HepG2 (cell line): Measurements from ENCODE around the gene EGLN2. TPM values are rescaled to one million over a fixed set of nuclear protein-coding genes. Genes with fewer than 3 reads are reported as not detected.

Experiments
- BCLAF1 ChIP-seq: fragments of 450-650 bp; IDR thresholded peaks from 2 replicates; pipeline ENCODE4 v1.6.1; 2017; ENCODE audit warnings: mild to moderate bottlenecking
- CEBPB ChIP-seq: IDR thresholded peaks from 2 replicates; pipeline ENCODE4 v1.6.1; 2011; ENCODE audit warnings: low read depth, low read length, improper control_type of control experiment, borderline replicate concordance
- CHD2 ChIP-seq: IDR thresholded peaks from 2 replicates; pipeline ENCODE4 v1.6.1; 2011; ENCODE audit warnings: low read depth, low read length, improper control_type of control experiment
- HDAC2 ChIP-seq: sonication (generic); formaldehyde crosslinking; IDR thresholded peaks from 2 replicates; pipeline ENCODE4 v1.4.0; 2020; ENCODE audit warnings: missing genetic modification reagents
- KDM3A ChIP-seq: IDR thresholded peaks from 2 replicates; pipeline ENCODE4 v1.6.1; 2018; ENCODE audit warnings: low read depth, missing compliant biosample characterization
- KDM4B ChIP-seq: sonication (generic); formaldehyde crosslinking; IDR thresholded peaks from 2 replicates; pipeline ENCODE4 v1.4.0; 2020; ENCODE audit warnings: missing genetic modification reagents
- NBN ChIP-seq: fragments of 450-650 bp; conservative IDR thresholded peaks from 2 replicates; pipeline ENCODE4 v1.6.1; 2017
- PHF20 ChIP-seq: sonication (generic); formaldehyde crosslinking; IDR thresholded peaks from 2 replicates; pipeline ENCODE4 v1.5.0; 2020; ENCODE audit warnings: mild to moderate bottlenecking, missing genetic modification reagents
- PLRG1 ChIP-seq: fragments of 450-650 bp; conservative IDR thresholded peaks from 2 replicates; pipeline ENCODE4 v1.6.1; 2016
- REPIN1 ChIP-seq: sonication (generic); formaldehyde crosslinking; IDR thresholded peaks from 2 replicates; pipeline ENCODE4 v1.8.0; 2022; ENCODE audit warnings: missing genetic modification reagents, low read depth, mild to moderate bottlenecking, borderline replicate concordance
- SKI ChIP-seq: fragments of 450-650 bp; IDR thresholded peaks from one replicate; pipeline ENCODE4 v1.6.1; 2018; ENCODE audit warnings: mild to moderate bottlenecking; ENCODE audit not compliant: partially characterized antibody
- ZBTB2 ChIP-seq: sonication (generic); formaldehyde crosslinking; IDR thresholded peaks from 2 replicates; pipeline ENCODE4 v1.8.0; 2022; ENCODE audit warnings: low read depth, missing genetic modification reagents
- ZBTB37 ChIP-seq: sonication (generic); formaldehyde crosslinking; IDR thresholded peaks from 2 replicates; pipeline ENCODE4 v1.4.0; 2020; ENCODE audit warnings: mild to moderate bottlenecking, missing genetic modification reagents
- ZFX ChIP-seq: sonication (generic); formaldehyde crosslinking; IDR thresholded peaks from 2 replicates; pipeline ENCODE4 v1.4.0; 2020; ENCODE audit warnings: mild to moderate bottlenecking, low read depth, missing genetic modification reagents, moderate library complexity
- ZMYM4 ChIP-seq: sonication (generic); formaldehyde crosslinking; IDR thresholded peaks from 2 replicates; pipeline ENCODE4 v1.8.1; 2023; ENCODE audit warnings: mild to moderate bottlenecking, missing genetic modification reagents
- ZNF296 ChIP-seq: sonication (generic); formaldehyde crosslinking; conservative IDR thresholded peaks from 2 replicates; pipeline ENCODE4 v1.5.0; 2020; ENCODE audit warnings: mild to moderate bottlenecking, missing genetic modification reagents
- ZNF547 ChIP-seq: sonication (generic); formaldehyde crosslinking; IDR thresholded peaks from 2 replicates; pipeline ENCODE4 v1.5.1; 2020; ENCODE audit warnings: mild to moderate bottlenecking, missing genetic modification reagents
- ZNF562 ChIP-seq: sonication (generic); formaldehyde crosslinking; IDR thresholded peaks from 2 replicates; pipeline ENCODE4 v1.8.0; 2022; ENCODE audit warnings: missing genetic modification reagents, borderline replicate concordance
- ZNF850 ChIP-seq: sonication (generic); formaldehyde crosslinking; conservative IDR thresholded peaks from 2 replicates; pipeline ENCODE4 v1.9.0; 2021; ENCODE audit warnings: mild to moderate bottlenecking, missing genetic modification reagents
- polyA plus RNA-seq, 8 experiments: library from polyadenylated mRNA; depleted of rRNA in 3 of 8; stranded (reverse) in 7 of 8; unstranded in 1 of 8; fragments of >200 nt; fragmentation: Illumina TruSeq in 4 of 8; extraction: Trizol in 4 of 8; gene quantifications; 2 replicates each; pipeline versions ENCODE4 v1.2.1 to v1.2.3, GENCODE V29; 2011 to 2016; ENCODE audit warnings: low read depth in 4 of 8, missing spikeins in 1 of 8, mixed read lengths in 1 of 8; ENCODE audit not compliant: insufficient read depth in 1 of 8
- total RNA-seq, 5 experiments: library from RNA; depleted of rRNA; stranded (reverse); fragments of >200 nt; fragmentation: Illumina TruSeq; extraction: Trizol; gene quantifications; 2 replicates each; pipeline ENCODE4 v1.2.3, GENCODE V29; 2016; ENCODE audit warnings: low read depth in 1 of 5
- TF ChIP-seq, protein P1 (sequence below): sonication (generic); formaldehyde crosslinking; conservative IDR thresholded peaks from 2 replicates; pipeline ENCODE4 v1.4.0; 2020; ENCODE audit warnings: missing genetic modification reagents
- TF ChIP-seq, protein P2 (sequence below): sonication (generic); formaldehyde crosslinking; IDR thresholded peaks from 2 replicates; pipeline ENCODE4 v1.4.0; 2020; ENCODE audit warnings: missing genetic modification reagents, mild to moderate bottlenecking, borderline replicate concordance

Gene EGLN2
- total and polyA plus RNA-seq, 2 of the 13 experiments (the other 11 are each of a cell fraction or from before 2014, with no cell fraction given), result 16.5 to 40.8 TPM

DNA sequence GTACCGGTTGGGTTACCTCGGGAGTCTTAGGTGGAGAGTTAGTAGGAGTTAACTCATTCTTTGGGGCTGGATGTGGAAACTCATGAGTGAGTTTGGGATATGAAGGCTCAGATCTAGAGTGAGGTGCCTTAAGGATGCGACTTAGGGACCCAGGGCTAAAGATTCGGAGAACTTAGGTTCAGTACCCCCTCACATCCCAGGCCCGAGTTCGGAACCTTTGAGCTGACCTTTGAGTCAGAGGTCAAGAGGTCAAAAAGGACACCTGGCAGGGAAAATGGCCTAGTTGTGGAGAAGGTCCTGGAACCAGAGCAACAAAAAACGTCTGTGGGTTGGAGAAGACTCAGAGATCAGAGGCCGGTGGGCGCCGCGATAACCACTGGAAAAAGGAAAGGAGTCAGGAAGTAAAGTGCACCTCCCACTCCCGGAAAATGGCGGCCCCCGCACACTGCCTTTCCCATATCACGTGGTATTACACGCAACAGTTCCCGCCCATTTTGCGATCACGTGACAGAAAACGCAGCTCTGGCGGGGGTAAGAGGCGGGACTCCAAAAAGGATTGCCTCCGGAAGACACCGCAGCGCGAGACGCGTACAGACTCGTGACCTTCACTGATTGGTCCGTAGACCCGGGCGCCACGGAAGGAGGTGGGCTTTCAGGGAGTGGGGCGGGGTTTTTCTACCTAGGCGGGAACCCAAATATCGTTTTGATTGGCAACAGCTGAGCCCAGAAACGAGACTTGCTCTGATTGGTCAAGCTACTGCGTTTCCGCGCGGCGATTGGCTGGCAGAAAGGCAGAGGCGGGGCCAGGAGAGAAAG lies 48.7 kb upstream of the EGLN2 start, which contains the start of gene ACTMAP (continued):
- no peak for TF ChIP-seq ZBTB37 (CRISPR knock-in tag)
- TF ChIP-seq HDAC2, result peak; percentile 41; the same call in 1 of the 2 replicates
- TF ChIP-seq CHD2, result peak; percentile 74
- 0 out of 2 replicates have a peak, but pooled peaks have one; percentile 58 for TF ChIP-seq ZMYM4 (CRISPR knock-in tag)
- peak; percentile 31; the same call in 1 of the 2 replicates for TF ChIP-seq REPIN1 (CRISPR knock-in tag)
- TF ChIP-seq, protein P1, sequence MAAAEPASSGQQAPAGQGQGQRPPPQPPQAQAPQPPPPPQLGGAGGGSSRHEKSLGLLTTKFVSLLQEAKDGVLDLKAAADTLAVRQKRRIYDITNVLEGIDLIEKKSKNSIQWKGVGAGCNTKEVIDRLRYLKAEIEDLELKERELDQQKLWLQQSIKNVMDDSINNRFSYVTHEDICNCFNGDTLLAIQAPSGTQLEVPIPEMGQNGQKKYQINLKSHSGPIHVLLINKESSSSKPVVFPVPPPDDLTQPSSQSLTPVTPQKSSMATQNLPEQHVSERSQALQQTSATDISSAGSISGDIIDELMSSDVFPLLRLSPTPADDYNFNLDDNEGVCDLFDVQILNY, result peak; percentile 84
- no peak for TF ChIP-seq KDM4B (CRISPR knock-in tag)
- TF ChIP-seq BCLAF1, result no peak
- no peak for TF ChIP-seq ZNF296 (CRISPR knock-in tag)
- TF ChIP-seq, protein P2, sequence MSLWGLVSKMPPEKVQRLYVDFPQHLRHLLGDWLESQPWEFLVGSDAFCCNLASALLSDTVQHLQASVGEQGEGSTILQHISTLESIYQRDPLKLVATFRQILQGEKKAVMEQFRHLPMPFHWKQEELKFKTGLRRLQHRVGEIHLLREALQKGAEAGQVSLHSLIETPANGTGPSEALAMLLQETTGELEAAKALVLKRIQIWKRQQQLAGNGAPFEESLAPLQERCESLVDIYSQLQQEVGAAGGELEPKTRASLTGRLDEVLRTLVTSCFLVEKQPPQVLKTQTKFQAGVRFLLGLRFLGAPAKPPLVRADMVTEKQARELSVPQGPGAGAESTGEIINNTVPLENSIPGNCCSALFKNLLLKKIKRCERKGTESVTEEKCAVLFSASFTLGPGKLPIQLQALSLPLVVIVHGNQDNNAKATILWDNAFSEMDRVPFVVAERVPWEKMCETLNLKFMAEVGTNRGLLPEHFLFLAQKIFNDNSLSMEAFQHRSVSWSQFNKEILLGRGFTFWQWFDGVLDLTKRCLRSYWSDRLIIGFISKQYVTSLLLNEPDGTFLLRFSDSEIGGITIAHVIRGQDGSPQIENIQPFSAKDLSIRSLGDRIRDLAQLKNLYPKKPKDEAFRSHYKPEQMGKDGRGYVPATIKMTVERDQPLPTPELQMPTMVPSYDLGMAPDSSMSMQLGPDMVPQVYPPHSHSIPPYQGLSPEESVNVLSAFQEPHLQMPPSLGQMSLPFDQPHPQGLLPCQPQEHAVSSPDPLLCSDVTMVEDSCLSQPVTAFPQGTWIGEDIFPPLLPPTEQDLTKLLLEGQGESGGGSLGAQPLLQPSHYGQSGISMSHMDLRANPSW (CRISPR knock-in tag), result no peak
- no peak for TF ChIP-seq SKI
- peak; percentile 92 for TF ChIP-seq PHF20 (CRISPR knock-in tag)
- TF ChIP-seq ZNF547 (CRISPR knock-in tag), result no peak
- TF ChIP-seq ZNF850 (CRISPR knock-in tag), result no peak
- no peak for TF ChIP-seq ZBTB2
- peak; percentile 62 for TF ChIP-seq ZFX (CRISPR knock-in tag)
- no peak for TF ChIP-seq ZNF562
- TF ChIP-seq NBN, result no peak
- no peak for TF ChIP-seq KDM3A (CRISPR knock-in tag)
- no peak for TF ChIP-seq CEBPB
- no peak for TF ChIP-seq PLRG1
